GM21515 (cell line): Measurements from ENCODE around the gene TMIGD1.
"Not testable (repeated sequence)": the region's sequence is repeated elsewhere in the genome, so short reads cannot be mapped to it uniquely, and the experiment has no call there.

Experiments
- ATAC-seq: cut with Tn5 transposase; IDR thresholded peaks from one replicate; pipeline ENCODE4 v1.9.1; 2021; ENCODE audit not compliant: unreplicated experiment

The TMIGD1 gene

DNA sequence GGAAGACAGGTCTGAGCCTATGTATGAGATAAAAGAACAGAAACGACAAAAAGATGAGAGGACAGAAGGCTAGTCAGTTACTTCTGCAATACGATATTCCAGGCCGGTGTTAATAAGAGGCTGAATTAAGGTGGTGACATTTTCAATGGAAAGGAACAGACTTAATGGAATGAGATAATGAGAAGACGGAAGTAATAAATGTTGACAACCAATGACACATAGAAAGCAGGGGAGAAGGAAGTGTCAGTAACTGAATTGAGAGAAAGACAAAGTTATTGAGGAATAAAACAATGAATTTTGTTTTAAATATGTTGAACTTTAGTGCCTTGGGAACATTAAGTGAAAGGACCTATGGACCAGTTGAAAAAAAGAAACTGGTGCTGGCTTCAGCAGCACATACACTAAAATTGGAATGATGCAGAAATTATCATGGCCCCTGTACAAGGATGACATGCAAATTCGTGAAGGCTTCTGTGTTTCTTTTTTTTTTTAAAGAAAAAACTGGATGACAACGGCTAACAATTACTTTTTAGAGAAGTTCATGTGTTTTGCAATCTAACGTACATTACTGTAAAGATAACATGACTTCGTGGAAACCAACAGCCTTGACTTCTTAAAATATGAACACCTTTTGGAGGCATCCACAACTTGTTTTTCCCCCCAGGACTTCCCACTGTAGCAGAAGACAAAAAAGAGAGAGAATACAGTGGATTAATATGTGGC, 26.4 kb upstream of the TMIGD1 start:
- ATAC-seq = no peak

GRCh38 chr17:30358055-30358760, 24.4 kb upstream of the TMIGD1 start:
- ATAC-seq = no peak

DNA sequence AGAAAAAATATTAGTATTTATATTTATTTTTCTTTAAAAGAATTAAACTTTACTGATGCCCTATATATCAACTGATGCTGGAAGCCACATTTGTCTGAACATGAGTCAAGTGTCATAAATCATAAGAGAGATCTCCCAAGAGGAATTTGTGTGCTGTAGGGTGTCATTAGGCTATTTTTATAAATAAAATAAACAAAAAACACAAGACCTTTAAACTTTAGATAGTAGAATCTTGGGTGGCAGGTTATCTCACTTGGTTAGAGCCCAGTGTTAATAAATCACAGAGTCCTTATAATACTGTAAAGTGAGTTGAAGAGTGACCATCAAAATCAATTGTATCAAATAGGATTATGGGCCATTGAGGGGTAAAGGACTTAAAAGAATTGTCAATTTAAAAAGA, 23.6 kb upstream of the TMIGD1 start:
- no peak for ATAC-seq

GRCh38 chr17:30354701-30355100, 20.8 kb upstream of the TMIGD1 start:
- no peak for ATAC-seq

GRCh38 chr17:30352240-30352814, 18.5 kb upstream of the TMIGD1 start:
- ATAC-seq = no peak

GRCh38 chr17:30351735-30352134, 17.9 kb upstream of the TMIGD1 start:
- ATAC-seq = no peak

- not testable (repeated sequence) for ATAC-seq
These were observed 17.4 kb upstream of the TMIGD1 start for GRCh38 chr17:30351263-30351662.

DNA sequence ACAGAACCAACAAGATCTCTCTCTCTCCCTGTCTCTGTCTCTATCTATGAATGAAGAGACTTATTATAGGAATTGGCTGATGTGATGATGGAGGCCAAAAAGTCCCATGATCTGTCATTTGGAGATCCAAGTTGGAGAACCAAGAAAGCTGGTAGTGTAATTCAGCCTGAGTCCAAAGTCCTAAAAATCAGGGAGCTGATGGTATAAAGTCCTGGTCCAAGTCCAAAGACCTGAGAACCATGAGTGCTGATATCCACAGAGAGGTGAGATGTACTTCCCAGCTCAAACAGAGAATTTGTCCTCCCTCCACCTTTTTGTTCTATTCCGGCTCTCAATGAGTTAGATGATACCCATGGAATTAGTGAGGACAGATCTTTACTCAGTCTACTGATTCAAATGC, 15.4 kb upstream of the TMIGD1 start:
- no peak for ATAC-seq

- no peak for ATAC-seq
These were observed 13.6 kb upstream of the TMIGD1 start for GRCh38 chr17:30347488-30347887.

DNA sequence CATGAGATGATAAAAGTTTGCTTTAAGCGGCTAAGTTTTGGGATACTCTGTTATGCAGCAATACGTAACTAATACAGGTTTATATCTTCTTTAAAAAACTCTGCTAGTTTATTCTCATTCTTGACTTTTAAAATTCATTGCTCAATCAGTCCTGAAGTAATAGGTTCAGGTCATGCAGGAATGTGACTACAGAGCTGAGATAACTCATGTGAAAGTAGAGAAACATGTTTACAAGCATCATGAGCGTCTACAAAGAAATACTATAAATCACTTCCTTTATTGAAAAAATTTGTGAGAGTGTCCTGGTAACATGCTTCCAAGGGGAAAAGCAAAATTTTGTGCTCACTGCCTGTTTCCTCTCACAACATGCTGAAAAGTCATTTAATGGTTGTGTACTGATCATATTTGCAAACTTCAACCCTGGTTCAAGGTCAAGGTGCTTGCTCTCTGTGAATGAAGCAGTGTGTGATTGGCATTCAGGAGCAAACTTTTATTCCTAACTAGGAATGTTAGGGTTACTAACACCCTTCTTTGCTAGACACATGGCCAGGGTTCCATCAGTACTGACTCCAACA, 12.5 kb upstream of the TMIGD1 start:
- ATAC-seq = no peak

GRCh38 chr17:30345527-30346075, 11.7 kb upstream of the TMIGD1 start:
- no peak for ATAC-seq

- no peak for ATAC-seq
These were observed 11.2 kb upstream of the TMIGD1 start for GRCh38 chr17:30345089-30345433.

GRCh38 chr17:30344283-30345088, 10.6 kb upstream of the TMIGD1 start:
- ATAC-seq = no peak

GRCh38 chr17:30343796-30344195, 9.9 kb upstream of the TMIGD1 start:
- ATAC-seq = no peak

- ATAC-seq = not testable (repeated sequence)
These were observed 9.4 kb upstream of the TMIGD1 start for GRCh38 chr17:30343244-30343643.

- no peak for ATAC-seq
These were observed 7.9 kb upstream of the TMIGD1 start for GRCh38 chr17:30341703-30342249.

GRCh38 chr17:30340801-30341356, 7.0 kb upstream of the TMIGD1 start:
- ATAC-seq = no peak

- ATAC-seq = no peak
These were observed 5.2 kb upstream of the TMIGD1 start for GRCh38 chr17:30339086-30339485.

DNA sequence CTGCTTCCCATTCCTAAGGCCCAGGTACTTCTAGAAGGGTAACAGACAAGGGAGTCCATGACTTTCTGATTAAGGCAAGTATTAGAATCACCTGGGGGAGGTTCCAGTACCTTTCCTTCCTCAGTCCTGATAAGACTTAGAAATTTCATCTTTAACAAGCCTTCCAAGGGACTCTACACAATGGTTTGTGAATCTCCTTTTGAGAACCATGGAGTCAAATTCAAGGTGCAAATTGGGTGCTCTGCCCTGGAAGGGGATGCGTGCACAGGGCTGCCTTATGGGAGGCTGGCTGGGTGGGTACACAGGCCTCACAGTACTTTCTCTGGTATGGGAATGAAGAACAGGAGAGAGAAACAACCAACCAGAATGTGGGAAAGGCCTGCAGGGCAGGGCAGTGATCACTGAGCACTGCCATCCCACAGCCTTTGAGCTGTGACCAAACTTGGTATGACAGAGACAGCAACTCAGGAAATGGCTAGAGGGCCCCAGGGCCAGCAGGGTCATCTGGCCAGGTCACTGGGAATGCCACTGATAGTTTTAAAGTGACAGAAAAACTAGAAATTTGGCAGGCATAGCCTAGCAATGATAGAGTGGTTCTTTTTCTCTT, 3.6 kb upstream of the TMIGD1 start:
- ATAC-seq = no peak
